ENCODE results near the gene DAD1.

GRCh38 chr14:22573804-22574203 lies 15.2 kb downstream of the DAD1 start:
- no peak for TF ChIP-seq EZH2phosphoT487 (IDR thresholded peaks at IDR 0.05; ENCODE audit: low read depth, severe bottlenecking, unreplicated experiment)
- no peak for TF ChIP-seq CTCF (IDR thresholded peaks at IDR 0.05; ENCODE audit: poor library complexity)
- no peak for TF ChIP-seq EZH2 (IDR thresholded peaks at IDR 0.05; ENCODE audit: borderline replicate concordance)
